CD8-positive, alpha-beta memory T cell (primary cell): Measurements from ENCODE around the gene LRRTM4. TPM values are rescaled to one million over a fixed set of nuclear protein-coding genes. Genes with fewer than 3 reads are reported as not detected.
"Not testable (repeated sequence)": the region's sequence is repeated elsewhere in the genome, so short reads cannot be mapped to it uniquely, and the experiment has no call there.

ENCODE experiments used
- CTCF ChIA-PET: fragments of 350-600 bp; sonication (Branson Sonifier 250); formaldehyde crosslinking; loops from one replicate; lab custom pipeline; 2021; ENCODE audit warnings: antibody characterized with exemption; lab: Charles Lee
- POLR2A ChIA-PET: fragments of 350-600 bp; sonication (Branson Sonifier 250); formaldehyde crosslinking; loops from one replicate; lab custom pipeline; 2021; ENCODE audit warnings: antibody characterized with exemption; lab: Charles Lee
- DNase-seq, 5 donors: peaks; one replicate each; pipeline versions ENCODE4 v3.0.0 to v3.0.0-alpha.2; 2020 to 2022; ENCODE audit warnings: mixed read lengths in 1 of 5
- H3K27ac ChIP-seq: one replicate; pipeline ENCODE4 v1.7.0; 2013; ENCODE audit warnings: low read depth, mild to moderate bottlenecking, low read length, moderate library complexity
- H3K27me3 ChIP-seq: 2 replicates; pipeline ENCODE4 v1.7.0; 2013; ENCODE audit warnings: low read length, mild to moderate bottlenecking; ENCODE audit not compliant: insufficient read depth, poor library complexity, severe bottlenecking
- H3K36me3 ChIP-seq: 2 replicates; pipeline ENCODE4 v1.7.0; 2013; ENCODE audit warnings: mild to moderate bottlenecking, low read length, moderate library complexity; ENCODE audit not compliant: insufficient read depth
- H3K4me1 ChIP-seq: 2 replicates; pipeline ENCODE4 v1.7.0; 2013; ENCODE audit warnings: mild to moderate bottlenecking, low read length, moderate library complexity; ENCODE audit not compliant: insufficient read depth
- H3K4me3 ChIP-seq: 2 replicates; pipeline ENCODE4 v1.7.0; 2013; ENCODE audit warnings: mild to moderate bottlenecking, low read length
- H3K9me3 ChIP-seq: 2 replicates; pipeline ENCODE4 v1.7.0; 2013; ENCODE audit warnings: mild to moderate bottlenecking, low read length
- H3K27ac Mint-ChIP-seq, 8 donors: one replicate each; pipeline ENCODE4 v1.8.0; 2020 to 2021; ENCODE audit warnings: mixed read lengths in 8 of 8, mild to moderate bottlenecking in 6 of 8, inconsistent platforms in 3 of 8, moderate library complexity in 3 of 8
- H3K27me3 Mint-ChIP-seq, 2 donors: one replicate each; pipeline ENCODE4 v1.8.0; 2020 to 2021; ENCODE audit warnings: mixed read lengths in 2 of 2, mild to moderate bottlenecking in 1 of 2, moderate library complexity in 1 of 2
- H3K36me3 Mint-ChIP-seq, 3 donors: one replicate each; pipeline ENCODE4 v1.8.0; 2020 to 2021; ENCODE audit warnings: mixed read lengths in 3 of 3, inconsistent platforms in 1 of 3, mild to moderate bottlenecking in 1 of 3
- H3K4me1 Mint-ChIP-seq, 3 donors: one replicate each; pipeline ENCODE4 v1.8.0; 2020 to 2021; ENCODE audit warnings: mixed read lengths in 3 of 3, inconsistent platforms in 1 of 3, mild to moderate bottlenecking in 1 of 3
- H3K4me3 Mint-ChIP-seq, 7 donors: one replicate each; pipeline ENCODE4 v1.8.0; 2020 to 2021; ENCODE audit warnings: mixed read lengths in 7 of 7, mild to moderate bottlenecking in 6 of 7, moderate library complexity in 4 of 7, inconsistent platforms in 2 of 7
- H3K9me3 Mint-ChIP-seq, 5 donors: one replicate each; pipeline ENCODE4 v1.8.0; 2020 to 2022; ENCODE audit warnings: mixed read lengths in 5 of 5, mild to moderate bottlenecking in 3 of 5, moderate library complexity in 2 of 5, inconsistent platforms in 1 of 5
- polyA plus RNA-seq: library from polyadenylated mRNA; unstranded; fragments of 300-500 nt; fragmentation: Illumina TruSeq; gene quantifications from one replicate; pipeline ENCODE4 v1.2.3, GENCODE V29; 2021
- total RNA-seq, 2 experiments: library from RNA; stranded (reverse); gene quantifications; one replicate each; pipeline ENCODE4 v1.2.3, GENCODE V29; 2021

Gene LRRTM4
- total and polyA plus RNA-seq, 3 experiments from 2014 or later = not detected

DNA sequence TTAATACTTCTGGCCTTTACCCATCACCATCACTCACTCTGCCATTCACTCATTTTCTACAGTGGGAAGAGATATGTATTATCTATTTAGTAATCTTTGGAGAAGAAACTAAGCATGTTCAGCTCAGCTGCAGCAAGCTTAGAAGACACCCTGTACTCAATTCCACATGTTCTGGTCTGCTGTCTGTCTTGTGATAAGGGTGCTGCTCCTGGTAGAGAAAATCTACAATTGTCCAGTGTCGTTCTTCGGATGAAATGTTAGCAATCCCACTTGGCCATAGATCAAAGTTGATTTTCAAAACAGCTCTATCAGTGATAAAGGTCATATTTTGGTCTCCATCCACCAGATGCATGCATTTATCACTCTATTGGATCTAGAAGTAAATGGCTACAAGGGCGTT, 337.1 kb downstream of the LRRTM4 start:
- no peak overlapping the region for H3K27ac ChIP-seq
- H3K4me1 Mint-ChIP-seq = no peaks in the 10 kb centered on the region
- POLR2A ChIA-PET = no interaction called here
- no peaks in the 10 kb centered on the region for H3K36me3 ChIP-seq
- peaks cover 14 to 28% (median 17%) of the 10 kb centered on the region in 5 donors for H3K9me3 Mint-ChIP-seq
- H3K9me3 ChIP-seq = no peaks in the 10 kb centered on the region
- no peaks in the 10 kb centered on the region for H3K4me1 ChIP-seq
- H3K27ac Mint-ChIP-seq = no peak overlapping the region
- no peak for DNase-seq
- H3K27me3 Mint-ChIP-seq = peaks cover 0 to 1% of the 10 kb centered on the region in 2 donors
- H3K4me3 ChIP-seq = no peak overlapping the region
- no peaks in the 10 kb centered on the region for H3K36me3 Mint-ChIP-seq
- no peaks in the 10 kb centered on the region for H3K27me3 ChIP-seq
- CTCF ChIA-PET = interaction anchor here (0.6 kb wide), 1 partner anchor 23 kb away, joined by 3 read pairs; no protein-coding TSS in a partner anchor
- H3K4me3 Mint-ChIP-seq = no peak overlapping the region

DNA sequence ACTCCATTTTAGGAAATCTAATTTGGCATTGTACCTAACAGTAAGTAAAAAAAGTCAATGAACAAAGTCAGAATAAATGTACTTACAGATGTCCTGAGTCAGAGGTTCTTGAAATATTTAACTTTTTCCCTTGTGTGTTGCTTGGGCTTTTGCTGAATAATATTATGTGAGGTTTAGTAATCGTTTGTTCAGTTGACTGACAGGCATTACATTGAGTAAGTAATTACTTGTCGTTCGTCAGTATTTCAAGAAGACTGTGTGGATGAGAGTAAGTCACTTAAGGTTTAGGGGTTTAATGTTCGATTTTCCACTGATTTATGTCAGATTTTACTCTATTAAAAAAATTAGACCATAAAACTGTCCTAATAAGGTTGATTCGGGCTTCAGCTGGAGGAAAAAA, 342.9 kb downstream of the LRRTM4 start:
- Histone ChIP-seq H3K4me1 (no peaks in the 10 kb centered on the region), H3K27me3 (no peaks in the 10 kb centered on the region), H3K36me3 (no peaks in the 10 kb centered on the region), H3K9me3 (no peaks in the 10 kb centered on the region), H3K4me3 (no peak overlapping the region), H3K27ac (no peak overlapping the region)
- Mint-ChIP-seq H3K9me3 (peaks cover 7 to 39% (median 21%) of the 10 kb centered on the region in 5 donors), H3K36me3 (no peaks in the 10 kb centered on the region), H3K4me3 (no peak overlapping the region), H3K27ac (no peak overlapping the region), H3K27me3 (peaks cover 0 to 1% of the 10 kb centered on the region in 2 donors), H3K4me1 (no peaks in the 10 kb centered on the region)
- ChIA-PET POLR2A (no interaction called here), CTCF (no interaction called here)
- DNase-seq = no peak

DNA sequence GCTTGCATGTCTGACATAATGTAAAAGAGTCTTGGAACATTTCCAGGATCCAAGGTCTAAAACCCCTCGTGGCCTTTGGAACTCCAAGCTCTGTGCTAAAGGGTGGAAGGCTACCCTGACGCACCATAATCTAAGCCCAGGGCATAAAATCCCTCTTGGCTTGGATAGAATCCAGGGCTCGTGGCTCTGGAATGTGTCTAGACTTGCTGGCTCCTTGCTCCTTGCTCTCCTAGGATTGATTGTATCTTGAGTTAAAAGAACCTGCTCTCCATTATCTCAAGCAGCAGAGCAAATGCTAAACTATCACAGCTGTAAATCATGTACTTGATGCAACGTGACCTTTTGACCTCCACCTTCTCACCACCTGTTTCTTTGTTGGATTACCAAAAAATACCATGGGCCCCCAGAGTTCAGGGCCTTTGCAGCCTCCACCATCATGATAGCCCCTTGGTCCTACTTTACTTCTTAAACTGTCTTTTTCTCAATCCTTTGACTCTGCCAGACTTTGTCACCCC, 346.9 kb downstream of the LRRTM4 start:
- H3K36me3 Mint-ChIP-seq, H3K4me1 ChIP-seq, CTCF ChIA-PET, H3K27ac ChIP-seq, H3K36me3 ChIP-seq, H3K27me3 ChIP-seq, H3K9me3 ChIP-seq, H3K4me3 ChIP-seq, DNase-seq, POLR2A ChIA-PET, H3K4me1 Mint-ChIP-seq, H3K4me3 Mint-ChIP-seq, H3K27me3 Mint-ChIP-seq, H3K27ac Mint-ChIP-seq: not testable (repeated sequence)
- peaks cover 9 to 31% (median 15%) of the 10 kb centered on the region in 5 donors for H3K9me3 Mint-ChIP-seq

DNA sequence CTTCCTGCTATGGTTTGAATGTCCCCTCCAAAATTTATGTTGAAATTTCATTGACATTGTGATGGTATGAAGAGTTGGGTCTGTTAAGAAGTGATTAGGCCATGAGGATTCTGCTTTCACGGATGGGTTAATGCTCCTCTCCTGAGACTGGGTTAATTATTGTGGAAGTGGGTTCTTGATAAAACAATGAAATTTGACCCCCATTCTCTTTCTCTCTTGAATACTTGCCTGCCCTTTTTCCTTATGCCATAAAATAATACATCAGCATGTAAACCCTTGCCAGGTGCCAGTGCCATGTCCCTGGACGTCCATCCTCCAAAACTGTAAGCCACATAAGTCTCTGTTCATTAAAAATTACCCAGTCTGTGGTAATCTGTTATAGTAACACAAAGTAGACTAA, 352.8 kb downstream of the LRRTM4 start:
- Mint-ChIP-seq H3K4me3 (no peak overlapping the region), H3K36me3 (no peaks in the 10 kb centered on the region), H3K27ac (no peak overlapping the region), H3K27me3 (no peaks in the 10 kb centered on the region), H3K9me3 (peaks cover 5 to 39% (median 25%) of the 10 kb centered on the region in 5 donors), H3K4me1 (no peaks in the 10 kb centered on the region)
- H3K4me1 ChIP-seq = no peaks in the 10 kb centered on the region
- POLR2A ChIA-PET = no interaction called here
- H3K27me3 ChIP-seq = no peaks in the 10 kb centered on the region
- H3K36me3 ChIP-seq = no peaks in the 10 kb centered on the region
- H3K9me3 ChIP-seq = no peaks in the 10 kb centered on the region
- CTCF ChIA-PET = no interaction called here
- H3K4me3 ChIP-seq = no peak overlapping the region
- H3K27ac ChIP-seq = no peak overlapping the region
- no peak for DNase-seq

DNA sequence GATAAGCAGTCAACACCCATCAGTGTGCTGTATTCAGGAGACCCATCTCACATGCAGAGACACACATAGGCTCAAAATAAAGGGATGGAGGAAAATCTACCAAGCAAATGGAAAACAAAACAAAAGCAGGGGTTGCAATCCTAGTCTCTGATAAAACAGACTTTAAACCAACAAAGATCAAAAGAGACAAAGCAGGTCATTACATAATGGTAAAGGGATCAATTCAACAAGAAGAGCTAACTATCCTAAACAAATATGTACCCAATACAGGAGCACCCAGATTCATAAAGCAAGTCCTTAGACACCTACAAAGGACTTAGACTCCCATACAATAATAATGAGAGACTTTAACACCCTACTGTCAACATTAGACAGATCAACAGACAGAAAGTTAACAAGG, 358.2 kb downstream of the LRRTM4 start:
- H3K36me3 ChIP-seq, H3K4me1 ChIP-seq, H3K27ac Mint-ChIP-seq, DNase-seq, H3K27me3 Mint-ChIP-seq, POLR2A ChIA-PET, CTCF ChIA-PET, H3K27me3 ChIP-seq, H3K27ac ChIP-seq, H3K36me3 Mint-ChIP-seq, H3K4me3 ChIP-seq, H3K4me1 Mint-ChIP-seq, H3K9me3 ChIP-seq, H3K4me3 Mint-ChIP-seq: not testable (repeated sequence)
- peaks cover 9 to 35% (median 30%) of the 10 kb centered on the region in 5 donors for H3K9me3 Mint-ChIP-seq

DNA sequence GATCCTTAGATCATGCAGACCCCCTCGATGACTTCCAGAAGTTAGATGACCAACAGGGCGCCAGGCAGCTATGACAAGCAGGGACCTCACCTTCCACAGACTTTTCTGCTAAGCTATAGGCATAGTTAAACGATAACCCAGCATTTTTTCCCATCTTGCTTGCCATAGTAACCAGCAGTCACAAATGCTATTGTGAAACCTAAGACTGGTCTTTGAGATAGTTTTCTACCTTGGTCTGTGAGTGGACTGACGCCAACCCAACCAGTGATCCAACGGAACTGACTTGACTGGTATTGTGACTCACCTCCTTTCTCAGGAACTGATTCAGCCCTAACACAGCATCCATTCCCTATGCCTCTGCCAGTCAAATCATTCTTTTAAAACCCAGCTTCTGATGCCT, 361.2 kb downstream of the LRRTM4 start:
- peaks cover 9 to 31% (median 25%) of the 10 kb centered on the region in 5 donors for H3K9me3 Mint-ChIP-seq
- Histone ChIP-seq H3K4me3 (no peak overlapping the region), H3K4me1 (no peaks in the 10 kb centered on the region), H3K9me3 (no peaks in the 10 kb centered on the region), H3K36me3 (no peaks in the 10 kb centered on the region), H3K27ac (no peak overlapping the region), H3K27me3 (no peaks in the 10 kb centered on the region)
- no peak overlapping the region for H3K4me3 Mint-ChIP-seq
- H3K27ac Mint-ChIP-seq = no peak overlapping the region
- CTCF ChIA-PET = no interaction called here
- H3K4me1 Mint-ChIP-seq = no peaks in the 10 kb centered on the region
- no peaks in the 10 kb centered on the region for H3K36me3 Mint-ChIP-seq
- no peaks in the 10 kb centered on the region for H3K27me3 Mint-ChIP-seq
- POLR2A ChIA-PET = no interaction called here
- DNase-seq = no peak

DNA sequence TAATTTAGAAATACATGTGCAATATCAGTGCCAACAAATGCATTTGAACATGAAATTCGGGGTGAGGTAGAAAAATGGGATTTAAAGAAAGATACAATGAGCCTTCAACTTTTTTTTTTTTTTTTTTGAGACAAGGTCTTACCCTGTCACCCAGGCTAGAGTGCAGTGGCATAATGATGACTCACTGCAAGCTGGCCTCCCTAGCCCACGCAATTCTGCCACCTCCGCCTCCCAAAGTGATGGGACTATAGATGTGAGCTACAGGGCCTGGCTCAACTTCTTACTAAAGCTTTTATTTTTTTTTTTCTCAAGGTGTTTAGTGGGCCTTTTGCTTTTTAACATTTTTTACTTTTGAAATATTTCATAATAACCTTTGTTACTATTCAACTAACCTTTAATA, 365.6 kb downstream of the LRRTM4 start:
- Mint-ChIP-seq H3K27ac (no peak overlapping the region), H3K4me3 (no peak overlapping the region), H3K27me3 (no peaks in the 10 kb centered on the region), H3K4me1 (no peaks in the 10 kb centered on the region), H3K9me3 (peaks cover 4 to 15% (median 14%) of the 10 kb centered on the region in 5 donors), H3K36me3 (no peaks in the 10 kb centered on the region)
- Histone ChIP-seq H3K9me3 (no peaks in the 10 kb centered on the region), H3K4me1 (no peaks in the 10 kb centered on the region), H3K36me3 (no peaks in the 10 kb centered on the region), H3K27ac (no peak overlapping the region), H3K4me3 (no peak overlapping the region), H3K27me3 (no peaks in the 10 kb centered on the region)
- ChIA-PET POLR2A (no interaction called here), CTCF (no interaction called here)
- no peak for DNase-seq

DNA sequence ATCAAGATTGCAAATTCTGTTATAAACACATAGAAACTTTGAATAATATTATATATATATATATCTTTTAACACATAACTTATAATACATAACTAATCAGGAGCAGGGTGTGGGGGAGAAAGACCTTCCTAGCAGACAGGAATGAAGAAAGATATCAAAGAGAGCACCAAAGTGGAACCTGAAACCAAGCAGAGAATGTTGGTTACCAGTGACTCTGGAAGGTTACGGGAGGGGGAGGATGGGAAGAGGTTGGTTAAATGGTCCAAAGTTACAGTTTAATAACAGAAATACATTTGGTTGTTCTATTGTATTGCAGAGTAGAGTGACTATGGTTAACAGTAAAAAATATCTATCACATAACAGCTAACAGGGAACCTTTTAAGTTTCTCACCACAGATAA, 366.7 kb downstream of the LRRTM4 start:
- Histone ChIP-seq H3K27me3 (no peaks in the 10 kb centered on the region), H3K4me3 (no peak overlapping the region), H3K4me1 (no peaks in the 10 kb centered on the region), H3K36me3 (no peaks in the 10 kb centered on the region), H3K27ac (no peak overlapping the region), H3K9me3 (no peaks in the 10 kb centered on the region)
- ChIA-PET POLR2A (no interaction called here), CTCF (no interaction called here)
- no peaks in the 10 kb centered on the region for H3K27me3 Mint-ChIP-seq
- H3K4me3 Mint-ChIP-seq = no peak overlapping the region
- no peaks in the 10 kb centered on the region for H3K4me1 Mint-ChIP-seq
- H3K27ac Mint-ChIP-seq = no peak overlapping the region
- peaks cover 1 to 19% (median 14%) of the 10 kb centered on the region in 5 donors for H3K9me3 Mint-ChIP-seq
- no peaks in the 10 kb centered on the region for H3K36me3 Mint-ChIP-seq
- DNase-seq = no peak

DNA sequence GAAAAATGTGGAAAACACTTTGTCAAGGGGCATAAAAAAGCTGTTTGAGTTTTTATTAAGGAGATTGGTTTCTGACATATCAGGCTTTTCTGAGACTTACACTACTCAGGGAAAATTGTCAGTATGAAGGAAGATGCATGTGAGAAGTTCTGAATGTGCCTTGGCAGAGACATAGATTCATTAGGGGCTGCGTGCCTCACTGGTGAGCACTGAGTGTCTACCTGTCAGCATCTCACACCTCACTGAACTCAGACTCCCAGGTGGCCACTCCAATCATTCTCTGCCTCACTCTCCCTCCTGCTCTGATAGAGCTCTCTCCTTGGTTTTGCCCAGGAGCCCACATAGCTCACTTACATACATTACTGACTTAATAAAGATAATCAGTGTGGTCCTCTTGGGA, 372.6 kb downstream of the LRRTM4 start:
- H3K27me3 Mint-ChIP-seq = no peaks in the 10 kb centered on the region
- H3K9me3 ChIP-seq = no peaks in the 10 kb centered on the region
- CTCF ChIA-PET = no interaction called here

More for the DNA sequence above, 372.6 kb downstream of the LRRTM4 start:
- no peaks in the 10 kb centered on the region for H3K4me1 ChIP-seq
- POLR2A ChIA-PET = no interaction called here
- H3K36me3 ChIP-seq = no peaks in the 10 kb centered on the region
- no peak overlapping the region for H3K27ac ChIP-seq
- no peak overlapping the region for H3K27ac Mint-ChIP-seq
- H3K27me3 ChIP-seq = no peaks in the 10 kb centered on the region
- H3K9me3 Mint-ChIP-seq = peaks cover 9 to 34% (median 15%) of the 10 kb centered on the region in 5 donors
- no peak overlapping the region for H3K4me3 ChIP-seq
- H3K36me3 Mint-ChIP-seq = no peaks in the 10 kb centered on the region
- H3K4me1 Mint-ChIP-seq = no peaks in the 10 kb centered on the region
- no peak overlapping the region for H3K4me3 Mint-ChIP-seq
- no peak for DNase-seq
